Trophoblast cell (in vitro differentiated cells and primary cell): ENCODE measurements around the gene PMP22.
A peak's percentile ranks its signal among the peaks of the same experiment; 100 is the strongest.
"Not testable (repeated sequence)": the region's sequence is repeated elsewhere in the genome, so short reads cannot be mapped to it uniquely, and the experiment has no call there.

ENCODE experiments used
- DNase-seq, 2 donors: peaks; one replicate each; pipeline ENCODE4 v3.0.0-alpha.2; 2016
- H2AFZ ChIP-seq: 2 replicates; pipeline ENCODE4 v1.6.1; 2013; ENCODE audit warnings: low read length, moderate library complexity, mild to moderate bottlenecking; ENCODE audit not compliant: insufficient read depth, poor library complexity
- H2AK5ac ChIP-seq: 2 replicates; pipeline ENCODE4 v1.6.1; 2013; ENCODE audit warnings: mild to moderate bottlenecking, low read length
- H2BK120ac ChIP-seq: 2 replicates; pipeline ENCODE4 v1.6.1; 2013; ENCODE audit warnings: low read length, mild to moderate bottlenecking, moderate library complexity; ENCODE audit not compliant: insufficient read depth, poor library complexity
- H2BK12ac ChIP-seq: 2 replicates; pipeline ENCODE4 v1.6.1; 2013; ENCODE audit warnings: mild to moderate bottlenecking, low read length, moderate library complexity
- H2BK5ac ChIP-seq: 2 replicates; pipeline ENCODE4 v1.6.1; 2013; ENCODE audit warnings: low read length, low read depth, moderate library complexity, mild to moderate bottlenecking; ENCODE audit not compliant: poor library complexity
- H3K14ac ChIP-seq: 2 replicates; pipeline ENCODE4 v1.6.1; 2013; ENCODE audit warnings: mild to moderate bottlenecking, low read length
- H3K18ac ChIP-seq: 2 replicates; pipeline ENCODE4 v1.6.1; 2013; ENCODE audit warnings: mild to moderate bottlenecking, low read length
- H3K23ac ChIP-seq: 2 replicates; pipeline ENCODE4 v1.6.1; 2013; ENCODE audit warnings: low read length
- H3K27ac ChIP-seq: 2 replicates; pipeline ENCODE4 v1.5.1; 2013; ENCODE audit warnings: low read depth, mild to moderate bottlenecking, inconsistent platforms, low read length, moderate library complexity
- H3K27me3 ChIP-seq: 2 replicates; pipeline ENCODE4 v1.6.1; 2013; ENCODE audit warnings: inconsistent platforms, mild to moderate bottlenecking, low read length, moderate library complexity; ENCODE audit not compliant: insufficient read depth
- H3K36me3 ChIP-seq, 2 experiments: 1 replicate in 1 of 2; 2 replicates in 1 of 2; pipeline ENCODE4 v1.6.1; 2013; ENCODE audit warnings: low read length in 2 of 2, mild to moderate bottlenecking in 2 of 2, moderate library complexity in 1 of 2; ENCODE audit not compliant: insufficient read depth in 2 of 2, control insufficient read depth in 1 of 2
- H3K4ac ChIP-seq: 2 replicates; pipeline ENCODE4 v1.6.1; 2013; ENCODE audit warnings: low read depth, mild to moderate bottlenecking, low read length, moderate library complexity
- H3K4me1 ChIP-seq, 2 experiments: 1 replicate in 1 of 2; 2 replicates in 1 of 2; pipeline ENCODE4 v1.6.1; 2013; ENCODE audit warnings: low read length in 2 of 2, mild to moderate bottlenecking in 2 of 2, moderate library complexity in 1 of 2; ENCODE audit not compliant: insufficient read depth in 2 of 2, control insufficient read depth in 1 of 2
- H3K4me2 ChIP-seq: 2 replicates; pipeline ENCODE4 v1.6.1; 2013; ENCODE audit warnings: inconsistent platforms, mild to moderate bottlenecking, low read length, moderate library complexity
- H3K4me3 ChIP-seq: 2 replicates; pipeline ENCODE4 v1.5.1; 2013; ENCODE audit warnings: mild to moderate bottlenecking, low read depth, low read length, inconsistent platforms
- H3K79me1 ChIP-seq: one replicate; pipeline ENCODE4 v1.6.1; 2013; ENCODE audit warnings: low read length
- H3K79me2 ChIP-seq: 2 replicates; pipeline ENCODE4 v1.6.1; 2013; ENCODE audit warnings: low read length, mild to moderate bottlenecking; ENCODE audit not compliant: control insufficient read depth, insufficient read depth, poor library complexity
- H3K9ac ChIP-seq: 2 replicates; pipeline ENCODE4 v1.6.1; 2013; ENCODE audit warnings: mild to moderate bottlenecking, low read length
- H3K9me3 ChIP-seq: 2 replicates; pipeline ENCODE4 v1.6.1; 2013; ENCODE audit warnings: low read depth, mild to moderate bottlenecking, control low read depth, inconsistent platforms, low read length; ENCODE audit not compliant: insufficient read depth
- H4K12ac ChIP-seq: 2 replicates; pipeline ENCODE4 v1.6.1; 2013; ENCODE audit warnings: low read depth, mild to moderate bottlenecking, low read length, moderate library complexity
- H4K8ac ChIP-seq: 2 replicates; pipeline ENCODE4 v1.6.1; 2013; ENCODE audit warnings: low read depth, mild to moderate bottlenecking, low read length, moderate library complexity
- H4K91ac ChIP-seq: one replicate; pipeline ENCODE4 v1.6.1; 2013; ENCODE audit warnings: low read depth, mild to moderate bottlenecking, low read length, moderate library complexity
- WGBS: extraction: QIAGEN DNeasy Blood & Tissue Kit; methylation state at CpG from one replicate; pipeline ENCODE4 v1.1.7; 2013; ENCODE audit warnings: missing lambda C conversion rate; ENCODE audit not compliant: insufficient read length, insufficient coverage; ENCODE audit errors: extremely low coverage; 5-methylcytosine and 5-hydroxymethylcytosine counted together

Gene PMP22

GRCh38 chr17:15230866-15231265 is 34.3 kb downstream of the PMP22 start:
- Histone ChIP-seq H2AFZ (no peak overlapping the region), H4K91ac (no peak overlapping the region), H3K4ac (no peak overlapping the region), H3K9me3 (no peaks in the 10 kb centered on the region), H3K18ac (no peak overlapping the region), H3K27me3 (no peaks in the 10 kb centered on the region), H4K8ac (no peak overlapping the region), H4K12ac (no peak overlapping the region), H3K4me1 (peaks cover 0 to 7% of the 10 kb centered on the region in 2 experiments), H2BK5ac (no peak overlapping the region), H2BK12ac (no peak overlapping the region), H3K27ac (no peak overlapping the region), H3K23ac (no peak overlapping the region), H3K14ac (no peak overlapping the region), H2BK120ac (no peak overlapping the region), H3K4me3 (no peak overlapping the region), H3K79me2 (no peaks in the 10 kb centered on the region), H3K4me2 (no peak overlapping the region), H3K9ac (no peak overlapping the region), H3K79me1 (no peaks in the 10 kb centered on the region), H3K36me3 (peaks cover 8 to 16% of the 10 kb centered on the region in 2 experiments), H2AK5ac (no peak overlapping the region)
- no peak for DNase-seq
- WGBS, result no CpG with 5 or more reads among the region's 18 CpGs

DNA sequence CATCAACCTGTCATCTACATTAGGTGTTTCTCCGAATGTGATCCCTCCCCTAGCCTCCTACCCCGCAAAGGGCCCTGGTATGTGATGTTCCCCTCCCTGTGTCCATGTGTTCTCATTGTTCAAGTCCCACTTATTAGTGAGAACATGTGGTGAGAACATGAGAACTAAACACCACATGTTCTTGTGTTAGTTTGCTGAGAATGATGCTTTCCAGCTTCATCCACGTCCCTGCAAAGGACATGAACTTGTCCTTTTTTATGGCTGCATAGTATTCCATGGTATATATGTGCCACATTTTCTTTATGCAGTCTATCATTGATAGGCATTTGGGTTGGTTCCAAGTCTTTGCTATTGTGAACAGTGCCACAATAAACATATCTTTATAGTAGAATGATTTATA is 43.3 kb downstream of the PMP22 start:
- H3K4ac ChIP-seq, H3K4me1 ChIP-seq, H3K27ac ChIP-seq, H4K8ac ChIP-seq, H4K91ac ChIP-seq, H3K27me3 ChIP-seq, H3K79me2 ChIP-seq, H3K14ac ChIP-seq, H2AFZ ChIP-seq, H4K12ac ChIP-seq, DNase-seq, H2BK120ac ChIP-seq, H3K18ac ChIP-seq, H3K36me3 ChIP-seq, H3K9ac ChIP-seq, H3K4me2 ChIP-seq, H2AK5ac ChIP-seq, H3K79me1 ChIP-seq, H3K9me3 ChIP-seq, H2BK5ac ChIP-seq, H2BK12ac ChIP-seq, H3K4me3 ChIP-seq, H3K23ac ChIP-seq: not testable (repeated sequence)
- no CpG with 5 or more reads among the region's 3 CpGs for whole genome bisulfite sequencing

- Histone ChIP-seq H2BK5ac (no peak overlapping the region), H4K12ac (no peak overlapping the region), H3K23ac (no peak overlapping the region), H3K4ac (no peak overlapping the region), H3K9me3 (peaks cover 1% of the 10 kb centered on the region), H3K36me3 (no peaks in the 10 kb centered on the region), H3K4me1 (peaks cover 0 to 2% of the 10 kb centered on the region in 2 experiments), H3K4me3 (no peak overlapping the region), H2BK12ac (no peak overlapping the region), H2AK5ac (no peak overlapping the region), H3K27me3 (no peaks in the 10 kb centered on the region), H3K18ac (no peak overlapping the region), H2BK120ac (no peak overlapping the region), H3K79me1 (no peaks in the 10 kb centered on the region), H2AFZ (no peak overlapping the region), H3K27ac (no peak overlapping the region), H4K91ac (no peak overlapping the region), H3K14ac (no peak overlapping the region), H3K79me2 (no peaks in the 10 kb centered on the region), H3K4me2 (no peak overlapping the region), H4K8ac (no peak overlapping the region), H3K9ac (no peak overlapping the region)
- DNase-seq, result peak in 1 of 2 donors; percentile 9
- no CpG with 5 or more reads among the region's 2 CpGs for WGBS
These were observed 44.3 kb downstream of the PMP22 start for GRCh38 chr17:15220785-15221184.

GRCh38 chr17:15216481-15216880 is 48.6 kb downstream of the PMP22 start:
- Histone ChIP-seq H2AFZ (no peak overlapping the region), H3K36me3 (no peaks in the 10 kb centered on the region), H3K79me1 (no peaks in the 10 kb centered on the region), H4K12ac (no peak overlapping the region), H3K27me3 (no peaks in the 10 kb centered on the region), H3K9ac (no peak overlapping the region), H3K4me2 (no peak overlapping the region), H3K27ac (no peak overlapping the region), H3K9me3 (no peaks in the 10 kb centered on the region), H3K14ac (no peak overlapping the region), H3K4me1 (peaks cover 0 to 2% of the 10 kb centered on the region in 2 experiments), H2BK12ac (no peak overlapping the region), H4K91ac (no peak overlapping the region), H4K8ac (no peak overlapping the region), H2BK5ac (no peak overlapping the region), H2AK5ac (no peak overlapping the region), H3K4me3 (no peak overlapping the region), H2BK120ac (no peak overlapping the region), H3K4ac (no peak overlapping the region), H3K79me2 (no peaks in the 10 kb centered on the region), H3K18ac (no peak overlapping the region), H3K23ac (no peak overlapping the region)
- no CpG with 5 or more reads among the region's 2 CpGs for WGBS
- DNase-seq, result no peak
